Islet of Langerhans (tissue), 1 donor: ENCODE data around the gene COLEC12.

ENCODE experiments used
- FAIRE-seq: peaks from one replicate; lab custom pipeline; 2011; peaks lifted over from hg19 to GRCh38; lab: Jason Lieb, UNC

The COLEC12 gene

GRCh38 chr18:435940-436339, 64.6 kb downstream of the COLEC12 start:
- no peak for FAIRE-seq

GRCh38 chr18:434410-434809, 66.1 kb downstream of the COLEC12 start:
- FAIRE-seq = no peak

GRCh38 chr18:433960-434359, 66.5 kb downstream of the COLEC12 start:
- FAIRE-seq = no peak

- FAIRE-seq = no peak
Measured at GRCh38 chr18:433298-433697, 67.2 kb downstream of the COLEC12 start.

- no peak for FAIRE-seq
Measured at GRCh38 chr18:432791-433190, 67.7 kb downstream of the COLEC12 start.

- no peak for FAIRE-seq
Measured at GRCh38 chr18:429030-429429, 71.5 kb downstream of the COLEC12 start.

- FAIRE-seq = no peak
Measured at GRCh38 chr18:427005-427404, 73.5 kb downstream of the COLEC12 start.

- FAIRE-seq = no peak
Measured at GRCh38 chr18:425106-425745, 75.3 kb downstream of the COLEC12 start.

- FAIRE-seq = no peak
Measured at GRCh38 chr18:424668-425067, 75.8 kb downstream of the COLEC12 start.

- FAIRE-seq = no peak
Measured at GRCh38 chr18:424071-424661, 76.3 kb downstream of the COLEC12 start.

- FAIRE-seq = no peak
Measured at GRCh38 chr18:422966-423365, 77.5 kb downstream of the COLEC12 start.

GRCh38 chr18:421247-422155, 79.0 kb downstream of the COLEC12 start:
- no peak for FAIRE-seq

GRCh38 chr18:420661-421246, 79.7 kb downstream of the COLEC12 start:
- FAIRE-seq = no peak

- no peak for FAIRE-seq
Measured at GRCh38 chr18:419541-420175, 80.8 kb downstream of the COLEC12 start.

GRCh38 chr18:417495-417894, 83.0 kb downstream of the COLEC12 start:
- no peak for FAIRE-seq

- no peak for FAIRE-seq
Measured at GRCh38 chr18:416930-417329, 83.6 kb downstream of the COLEC12 start.

GRCh38 chr18:415617-416612, 84.6 kb downstream of the COLEC12 start:
- no peak for FAIRE-seq

GRCh38 chr18:415047-415446, 85.5 kb downstream of the COLEC12 start:
- no peak for FAIRE-seq

- FAIRE-seq = no peak
Measured at GRCh38 chr18:413233-413632, 87.3 kb downstream of the COLEC12 start.

- FAIRE-seq = no peak
Measured at GRCh38 chr18:410047-410455, 90.5 kb downstream of the COLEC12 start.

GRCh38 chr18:408367-408766, 92.1 kb downstream of the COLEC12 start:
- no peak for FAIRE-seq
